Measurements from ENCODE around the gene ULBP1. TPM values are rescaled to one million over a fixed set of nuclear protein-coding genes. Genes with fewer than 3 reads are reported as not detected.

The ULBP1 gene
- total RNA-seq, 1 experiment from 2014 or later = 0.81 TPM

DNA sequence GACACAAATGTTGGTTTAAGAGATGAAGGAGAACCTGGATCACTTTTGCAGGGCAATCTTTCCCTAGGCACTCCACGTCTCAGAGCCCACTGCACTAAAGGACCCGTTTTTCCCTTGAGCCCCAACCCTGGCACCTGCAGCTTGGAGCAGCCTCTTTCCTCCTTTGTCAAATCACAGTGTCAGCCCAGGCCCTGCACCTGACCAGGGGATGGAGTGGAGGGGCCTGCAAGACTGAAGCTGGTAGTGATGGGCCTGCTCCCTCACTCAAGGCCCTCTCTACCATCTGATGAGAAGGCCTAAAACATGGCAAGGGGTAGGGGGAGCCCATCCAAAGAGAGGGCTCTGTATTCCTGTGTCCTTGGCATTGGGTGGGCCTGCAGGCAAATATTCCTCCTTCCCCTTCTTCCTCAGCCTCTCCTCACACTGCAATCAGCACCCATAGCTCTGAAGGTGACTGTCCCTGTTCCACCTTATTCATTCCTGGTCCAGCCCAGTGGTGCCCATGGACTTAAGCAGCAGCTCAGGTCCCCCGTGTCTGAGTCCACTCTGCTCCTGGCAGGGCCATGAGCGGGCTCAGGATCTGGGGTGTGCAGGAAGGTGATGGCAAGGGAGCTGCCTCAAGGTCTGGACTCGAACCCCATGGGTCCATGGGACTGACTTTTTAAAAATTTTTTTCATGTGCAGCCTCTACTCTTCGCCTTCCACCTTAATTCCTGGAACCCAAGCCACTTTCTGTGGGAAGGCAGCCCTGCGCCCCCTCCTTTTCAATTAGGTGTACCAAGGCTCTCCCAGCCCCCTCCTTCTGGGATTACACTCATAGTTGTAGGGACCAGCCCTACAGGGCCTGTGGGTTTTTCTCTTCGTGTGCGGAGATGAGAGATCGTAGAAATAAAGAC lies 47.5 kb upstream of the ULBP1 start (continued):
- TF ChIP-seq, protein P1, sequence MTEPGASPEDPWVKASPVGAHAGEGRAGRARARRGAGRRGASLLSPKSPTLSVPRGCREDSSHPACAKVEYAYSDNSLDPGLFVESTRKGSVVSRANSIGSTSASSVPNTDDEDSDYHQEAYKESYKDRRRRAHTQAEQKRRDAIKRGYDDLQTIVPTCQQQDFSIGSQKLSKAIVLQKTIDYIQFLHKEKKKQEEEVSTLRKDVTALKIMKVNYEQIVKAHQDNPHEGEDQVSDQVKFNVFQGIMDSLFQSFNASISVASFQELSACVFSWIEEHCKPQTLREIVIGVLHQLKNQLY (CRISPR knock-in tag; IDR thresholded peaks at IDR 0.05) = no peak
- TF ChIP-seq KAT7 (CRISPR knock-in tag; IDR thresholded peaks at IDR 0.05; ENCODE audit: borderline replicate concordance) = no peak
- TF ChIP-seq RORB (CRISPR knock-in tag; IDR thresholded peaks at IDR 0.05) = no peak
- no peak for TF ChIP-seq CBFB (CRISPR knock-in tag; IDR thresholded peaks at IDR 0.05; ENCODE audit: low read depth)

DNA sequence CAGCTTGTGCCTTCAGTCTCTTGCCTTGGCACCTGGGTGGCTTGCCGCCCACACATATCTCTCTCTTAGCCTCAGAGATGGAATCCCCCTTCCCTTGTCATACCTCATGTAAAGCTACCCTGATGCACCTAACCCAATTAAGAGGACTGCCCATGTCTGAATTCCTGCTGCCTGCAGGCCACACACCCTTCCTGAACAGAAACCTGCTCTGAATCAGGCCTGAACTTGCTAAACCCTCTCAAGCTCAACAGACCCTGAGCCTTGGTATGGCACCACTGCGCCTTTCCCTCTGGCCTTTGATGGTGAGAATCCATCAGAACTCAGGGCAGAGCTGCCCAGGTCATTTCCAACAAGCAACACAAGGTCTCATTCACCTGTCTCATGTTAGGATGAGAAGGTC lies 46.1 kb upstream of the ULBP1 start:
- DNase-seq (ENCODE audit: low spot score) = no peak
- H3K4me3 Mint-ChIP-seq = no peak overlapping the region
- ATAC-seq = no peak
- peaks cover 65% of the 10 kb centered on the region for H3K27me3 Mint-ChIP-seq (ENCODE audit: low read depth)
- H3K9me3 Mint-ChIP-seq = no peaks in the 10 kb centered on the region
- no peaks in the 10 kb centered on the region for H3K36me3 Mint-ChIP-seq
- no peak overlapping the region for H3K27ac Mint-ChIP-seq
- POLR2A ChIA-PET = no interaction called here
- peaks cover 5% of the 10 kb centered on the region for H3K4me1 Mint-ChIP-seq
- TF ChIP-seq, protein P2, sequence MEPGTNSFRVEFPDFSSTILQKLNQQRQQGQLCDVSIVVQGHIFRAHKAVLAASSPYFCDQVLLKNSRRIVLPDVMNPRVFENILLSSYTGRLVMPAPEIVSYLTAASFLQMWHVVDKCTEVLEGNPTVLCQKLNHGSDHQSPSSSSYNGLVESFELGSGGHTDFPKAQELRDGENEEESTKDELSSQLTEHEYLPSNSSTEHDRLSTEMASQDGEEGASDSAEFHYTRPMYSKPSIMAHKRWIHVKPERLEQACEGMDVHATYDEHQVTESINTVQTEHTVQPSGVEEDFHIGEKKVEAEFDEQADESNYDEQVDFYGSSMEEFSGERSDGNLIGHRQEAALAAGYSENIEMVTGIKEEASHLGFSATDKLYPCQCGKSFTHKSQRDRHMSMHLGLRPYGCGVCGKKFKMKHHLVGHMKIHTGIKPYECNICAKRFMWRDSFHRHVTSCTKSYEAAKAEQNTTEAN (CRISPR knock-in tag; IDR thresholded peaks at IDR 0.05) = no peak
- TF ChIP-seq ZNF121 (CRISPR knock-in tag; IDR thresholded peaks at IDR 0.05) = no peak
- TF ChIP-seq, protein P3, sequence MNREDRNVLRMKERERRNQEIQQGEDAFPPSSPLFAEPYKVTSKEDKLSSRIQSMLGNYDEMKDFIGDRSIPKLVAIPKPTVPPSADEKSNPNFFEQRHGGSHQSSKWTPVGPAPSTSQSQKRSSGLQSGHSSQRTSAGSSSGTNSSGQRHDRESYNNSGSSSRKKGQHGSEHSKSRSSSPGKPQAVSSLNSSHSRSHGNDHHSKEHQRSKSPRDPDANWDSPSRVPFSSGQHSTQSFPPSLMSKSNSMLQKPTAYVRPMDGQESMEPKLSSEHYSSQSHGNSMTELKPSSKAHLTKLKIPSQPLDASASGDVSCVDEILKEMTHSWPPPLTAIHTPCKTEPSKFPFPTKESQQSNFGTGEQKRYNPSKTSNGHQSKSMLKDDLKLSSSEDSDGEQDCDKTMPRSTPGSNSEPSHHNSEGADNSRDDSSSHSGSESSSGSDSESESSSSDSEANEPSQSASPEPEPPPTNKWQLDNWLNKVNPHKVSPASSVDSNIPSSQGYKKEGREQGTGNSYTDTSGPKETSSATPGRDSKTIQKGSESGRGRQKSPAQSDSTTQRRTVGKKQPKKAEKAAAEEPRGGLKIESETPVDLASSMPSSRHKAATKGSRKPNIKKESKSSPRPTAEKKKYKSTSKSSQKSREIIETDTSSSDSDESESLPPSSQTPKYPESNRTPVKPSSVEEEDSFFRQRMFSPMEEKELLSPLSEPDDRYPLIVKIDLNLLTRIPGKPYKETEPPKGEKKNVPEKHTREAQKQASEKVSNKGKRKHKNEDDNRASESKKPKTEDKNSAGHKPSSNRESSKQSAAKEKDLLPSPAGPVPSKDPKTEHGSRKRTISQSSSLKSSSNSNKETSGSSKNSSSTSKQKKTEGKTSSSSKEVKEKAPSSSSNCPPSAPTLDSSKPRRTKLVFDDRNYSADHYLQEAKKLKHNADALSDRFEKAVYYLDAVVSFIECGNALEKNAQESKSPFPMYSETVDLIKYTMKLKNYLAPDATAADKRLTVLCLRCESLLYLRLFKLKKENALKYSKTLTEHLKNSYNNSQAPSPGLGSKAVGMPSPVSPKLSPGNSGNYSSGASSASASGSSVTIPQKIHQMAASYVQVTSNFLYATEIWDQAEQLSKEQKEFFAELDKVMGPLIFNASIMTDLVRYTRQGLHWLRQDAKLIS (CRISPR knock-in tag; IDR thresholded peaks at IDR 0.05; ENCODE audit: borderline replicate concordance) = no peak
- TF ChIP-seq, protein P1 (CRISPR knock-in tag; IDR thresholded peaks at IDR 0.05) = no peak
- TF ChIP-seq, protein P4, sequence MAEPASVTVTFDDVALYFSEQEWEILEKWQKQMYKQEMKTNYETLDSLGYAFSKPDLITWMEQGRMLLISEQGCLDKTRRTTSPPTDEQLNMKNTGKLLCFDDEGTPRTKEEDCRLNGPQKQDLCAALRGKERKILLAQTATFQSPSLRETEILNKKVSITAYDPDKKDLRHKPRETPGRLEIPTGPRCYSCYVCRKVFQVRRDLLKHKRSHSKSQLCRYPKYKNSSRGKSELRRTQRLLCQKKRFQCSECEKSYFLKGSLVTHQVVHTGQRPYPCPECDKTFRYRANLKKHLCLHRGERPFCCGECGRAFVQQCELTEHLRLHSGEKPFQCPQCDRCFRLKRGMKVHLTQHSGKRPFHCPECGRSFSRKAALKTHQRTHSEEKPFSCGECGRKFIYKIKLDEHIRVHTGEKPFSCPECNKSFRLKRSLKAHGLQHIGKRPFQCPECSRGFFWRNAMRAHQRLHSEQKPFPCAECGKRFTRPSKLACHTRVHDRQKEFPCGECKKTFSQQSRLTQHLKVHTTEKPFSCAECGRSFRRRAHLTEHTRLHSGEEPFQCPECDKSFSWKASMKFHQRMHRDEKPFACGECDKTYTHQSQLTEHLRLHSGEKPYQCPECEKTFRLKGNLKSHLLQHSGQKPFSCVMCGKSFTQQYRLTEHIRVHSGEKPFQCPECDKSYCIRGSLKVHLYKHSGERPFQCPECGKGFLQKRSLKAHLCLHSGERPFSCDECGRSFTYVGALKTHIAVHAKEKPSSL (CRISPR knock-in tag; conservative IDR thresholded peaks at IDR 0.05) = no peak
- TF ChIP-seq, protein P5, sequence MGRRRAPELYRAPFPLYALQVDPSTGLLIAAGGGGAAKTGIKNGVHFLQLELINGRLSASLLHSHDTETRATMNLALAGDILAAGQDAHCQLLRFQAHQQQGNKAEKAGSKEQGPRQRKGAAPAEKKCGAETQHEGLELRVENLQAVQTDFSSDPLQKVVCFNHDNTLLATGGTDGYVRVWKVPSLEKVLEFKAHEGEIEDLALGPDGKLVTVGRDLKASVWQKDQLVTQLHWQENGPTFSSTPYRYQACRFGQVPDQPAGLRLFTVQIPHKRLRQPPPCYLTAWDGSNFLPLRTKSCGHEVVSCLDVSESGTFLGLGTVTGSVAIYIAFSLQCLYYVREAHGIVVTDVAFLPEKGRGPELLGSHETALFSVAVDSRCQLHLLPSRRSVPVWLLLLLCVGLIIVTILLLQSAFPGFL (CRISPR knock-in tag; IDR thresholded peaks at IDR 0.05; ENCODE audit: borderline replicate concordance) = no peak
- no peak for TF ChIP-seq ZNF263 (CRISPR knock-in tag; IDR thresholded peaks at IDR 0.05; ENCODE audit: low read depth)
- no peak for TF ChIP-seq TEAD1 (CRISPR knock-in tag; IDR thresholded peaks at IDR 0.05)
- TF ChIP-seq, protein P6, sequence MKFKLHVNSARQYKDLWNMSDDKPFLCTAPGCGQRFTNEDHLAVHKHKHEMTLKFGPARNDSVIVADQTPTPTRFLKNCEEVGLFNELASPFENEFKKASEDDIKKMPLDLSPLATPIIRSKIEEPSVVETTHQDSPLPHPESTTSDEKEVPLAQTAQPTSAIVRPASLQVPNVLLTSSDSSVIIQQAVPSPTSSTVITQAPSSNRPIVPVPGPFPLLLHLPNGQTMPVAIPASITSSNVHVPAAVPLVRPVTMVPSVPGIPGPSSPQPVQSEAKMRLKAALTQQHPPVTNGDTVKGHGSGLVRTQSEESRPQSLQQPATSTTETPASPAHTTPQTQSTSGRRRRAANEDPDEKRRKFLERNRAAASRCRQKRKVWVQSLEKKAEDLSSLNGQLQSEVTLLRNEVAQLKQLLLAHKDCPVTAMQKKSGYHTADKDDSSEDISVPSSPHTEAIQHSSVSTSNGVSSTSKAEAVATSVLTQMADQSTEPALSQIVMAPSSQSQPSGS (CRISPR knock-in tag; IDR thresholded peaks at IDR 0.05; ENCODE audit: borderline replicate concordance, low read depth) = no peak
- TF ChIP-seq HMGA2 (CRISPR knock-in tag; IDR thresholded peaks at IDR 0.05) = no peak
- CTCF ChIA-PET = interaction anchor here (0.6 to 1.5 kb wide), 5 partner anchors 51 to 145 kb away, joined by 3 to 14 read pairs (median 3); no protein-coding TSS in a partner anchor

Measured in WTC11 (cell line).